K562 (cell line): Measurements from ENCODE around the gene DHDH. TPM values are rescaled to one million over a fixed set of nuclear protein-coding genes. Genes with fewer than 3 reads are reported as not detected.
A peak's percentile ranks its signal among the peaks of the same experiment; 100 is the strongest.

Source experiments
- ARHGAP35 ChIP-seq: fragments of 450-650 bp; IDR thresholded peaks from 2 replicates; pipeline ENCODE4 v1.6.1; 2018; ENCODE audit not compliant: partially characterized antibody
- CC2D1A ChIP-seq: fragments of 450-650 bp; IDR thresholded peaks from 2 replicates; pipeline ENCODE4 v1.6.1; 2017; ENCODE audit warnings: mild to moderate bottlenecking
- CEBPB ChIP-seq: fragments of 450-650 bp; IDR thresholded peaks from 2 replicates; pipeline ENCODE4 v1.6.1; 2016; ENCODE audit warnings: missing genetic modification characterization, missing compliant biosample characterization
- ETV5 ChIP-seq: sonication (generic); formaldehyde crosslinking; IDR thresholded peaks from 2 replicates; pipeline ENCODE4 v1.4.0; 2020; ENCODE audit warnings: low read depth, mild to moderate bottlenecking, missing genetic modification reagents
- GABPB1 ChIP-seq: sonication (generic); formaldehyde crosslinking; IDR thresholded peaks from 2 replicates; pipeline ENCODE4 v1.8.0; 2022; ENCODE audit warnings: mild to moderate bottlenecking, missing genetic modification reagents
- HCFC1 ChIP-seq: IDR thresholded peaks from 2 replicates; pipeline ENCODE4 v1.6.1; 2012; ENCODE audit warnings: low read depth, low read length, improper control_type of control experiment
- JUN ChIP-seq, 2 experiments: sonication (generic) in 1 of 2; formaldehyde crosslinking in 1 of 2; IDR thresholded peaks; 2 replicates each; pipeline versions ENCODE4 v1.6.1 to v1.8.0; 2012 to 2022; ENCODE audit warnings: borderline replicate concordance in 2 of 2, mild to moderate bottlenecking in 2 of 2, improper control_type of control experiment in 1 of 2, low read depth in 1 of 2, low read length in 1 of 2, missing genetic modification reagents in 1 of 2
- LEF1 ChIP-seq: fragments of 450-650 bp; IDR thresholded peaks from 2 replicates; pipeline ENCODE4 v1.6.1; 2016; ENCODE audit warnings: mild to moderate bottlenecking
- MAZ ChIP-seq, 2 experiments: fragments of 450-650 bp in 1 of 2; sonication (generic) in 1 of 2; formaldehyde crosslinking; IDR thresholded peaks in 1 of 2; conservative IDR thresholded peaks in 1 of 2; 2 replicates each; pipeline versions ENCODE4 v1.4.0 to v1.5.0; 2020; ENCODE audit warnings: mild to moderate bottlenecking in 1 of 2, missing genetic modification reagents in 1 of 2
- NFYB ChIP-seq: IDR thresholded peaks from 2 replicates; pipeline ENCODE4 v1.6.1; 2011; ENCODE audit warnings: mild to moderate bottlenecking, moderate library complexity; ENCODE audit not compliant: insufficient read length; ENCODE audit errors: extremely low read depth
- PHF21A ChIP-seq: fragments of 450-650 bp; IDR thresholded peaks from 2 replicates; pipeline ENCODE4 v1.6.1; 2017; ENCODE audit warnings: low read depth, borderline replicate concordance
- SIN3A ChIP-seq, 2 experiments: fragments of 150-350 bp in 1 of 2; IDR thresholded peaks; 2 replicates each; pipeline ENCODE4 v1.6.1; 2011 to 2016; ENCODE audit warnings: borderline replicate concordance in 2 of 2, low read depth in 2 of 2, low read length in 2 of 2, mild to moderate bottlenecking in 2 of 2, moderate library complexity in 2 of 2; ENCODE audit not compliant: control insufficient read depth in 1 of 2
- SIX5 ChIP-seq, 2 experiments: IDR thresholded peaks; 2 replicates each; pipeline ENCODE4 v1.6.1; 2011; ENCODE audit warnings: low read length in 2 of 2, borderline replicate concordance in 1 of 2, low read depth in 1 of 2, mild to moderate bottlenecking in 1 of 2, moderate library complexity in 1 of 2; ENCODE audit not compliant: insufficient read depth in 1 of 2
- SMAD4 ChIP-seq: fragments of 250-450 bp; sonication (Bioruptor Pico); conservative IDR thresholded peaks from 2 replicates; pipeline ENCODE4 v1.8.0; 2021; ENCODE audit warnings: inconsistent platforms, mild to moderate bottlenecking, moderate library complexity
- SRSF3 ChIP-seq: fragments of 200-400 bp; formaldehyde crosslinking; IDR thresholded peaks from 2 replicates; pipeline ENCODE4 v1.6.1; 2016; ENCODE audit warnings: mild to moderate bottlenecking, low read length, moderate library complexity; ENCODE audit not compliant: insufficient read depth
- TBL1XR1 ChIP-seq, 2 experiments: IDR thresholded peaks; 2 replicates each; pipeline ENCODE4 v1.6.1; 2012; ENCODE audit warnings: improper control_type of control experiment in 2 of 2, low read length in 2 of 2, mild to moderate bottlenecking in 1 of 2
- ZNF174 ChIP-seq: fragments of 250-450 bp; sonication (Bioruptor Pico); IDR thresholded peaks from 2 replicates; pipeline ENCODE4 v1.4.0; 2020; ENCODE audit warnings: mild to moderate bottlenecking
- ZNF717 ChIP-seq: fragments of 250-450 bp; sonication (Bioruptor Pico); IDR thresholded peaks from 2 replicates; pipeline ENCODE4 v1.5.0; 2021
- polyA plus RNA-seq, 8 experiments: library from polyadenylated mRNA; depleted of rRNA in 4 of 8; stranded (reverse) in 5 of 8; unstranded in 3 of 8; fragments of >200 nt; fragmentation: Nextera tagmentation in 2 of 8; fragmentation: Illumina TruSeq in 1 of 8; extraction: Ambion mirVana in 2 of 8; extraction: Trizol in 1 of 8; gene quantifications; 2 replicates each; pipeline versions ENCODE4 v1.2.1 to v1.2.3, GENCODE V29; 2011 to 2014; ENCODE audit warnings: inconsistent platforms in 1 of 8, missing spikeins in 1 of 8
- total RNA-seq, 7 experiments: library from RNA; depleted of rRNA in 6 of 7; stranded (reverse); fragments of >200 nt in 6 of 7; fragmentation: Illumina TruSeq in 2 of 7; extraction: Trizol in 2 of 7; gene quantifications; 2 replicates each; pipeline versions ENCODE4 v1.2.1 to v1.2.3, GENCODE V29; 2011 to 2021; ENCODE audit warnings: low replicate concordance in 1 of 7
- TF ChIP-seq, protein P1 (sequence below): fragments of 250-450 bp; sonication (Bioruptor Pico); IDR thresholded peaks from 2 replicates; pipeline ENCODE4 v1.4.0; 2020; ENCODE audit warnings: borderline replicate concordance
- TF ChIP-seq, protein P2 (sequence below), 2 experiments: fragments of 450-650 bp; IDR thresholded peaks; 2 replicates each; pipeline ENCODE4 v1.6.1; 2018; ENCODE audit warnings: mild to moderate bottlenecking in 2 of 2, low read depth in 1 of 2; ENCODE audit not compliant: partially characterized antibody in 2 of 2

DHDH gene
- total and polyA plus RNA-seq, 9 of the 15 experiments (the other 6 are each of a cell fraction or from before 2014, with no cell fraction given) = 0.37 to 1.9 (median 0.87) TPM

DNA sequence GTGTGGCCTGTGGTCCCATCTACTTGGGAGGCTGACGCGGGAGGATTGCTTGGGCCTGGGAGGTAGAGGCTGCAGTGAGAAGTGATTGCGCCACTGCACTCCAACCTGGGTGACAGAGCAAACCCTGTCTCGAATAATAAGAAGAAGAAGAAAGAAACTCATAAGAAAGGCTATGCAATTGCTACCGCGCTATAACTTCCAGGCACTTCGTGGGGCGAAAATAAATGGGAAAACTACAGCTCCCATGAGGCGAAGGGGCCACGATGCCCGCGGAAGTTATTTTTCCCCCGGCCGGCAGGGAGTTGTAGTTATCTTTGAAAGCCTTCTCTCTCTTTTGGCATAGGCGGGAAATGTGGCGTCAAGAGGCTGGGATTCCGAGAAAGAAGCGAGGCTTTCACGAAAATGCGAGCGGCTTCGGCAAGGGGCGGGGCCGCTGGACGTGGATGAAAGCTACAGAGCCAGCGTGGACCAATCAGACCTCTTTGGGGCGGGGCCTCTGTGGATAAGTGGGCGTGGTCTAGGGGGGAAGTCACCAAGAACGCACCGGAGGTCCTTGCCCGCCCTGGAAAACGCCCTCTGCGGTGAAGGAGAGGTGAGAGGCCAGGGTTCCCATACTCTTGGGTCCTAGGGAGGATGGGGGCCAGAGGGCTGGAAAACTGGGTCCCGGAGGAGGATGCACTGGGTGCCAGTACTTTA lies 33.6 kb upstream of the DHDH start, which contains the start of gene NUCB1 (continued):
- TF ChIP-seq, protein P1, sequence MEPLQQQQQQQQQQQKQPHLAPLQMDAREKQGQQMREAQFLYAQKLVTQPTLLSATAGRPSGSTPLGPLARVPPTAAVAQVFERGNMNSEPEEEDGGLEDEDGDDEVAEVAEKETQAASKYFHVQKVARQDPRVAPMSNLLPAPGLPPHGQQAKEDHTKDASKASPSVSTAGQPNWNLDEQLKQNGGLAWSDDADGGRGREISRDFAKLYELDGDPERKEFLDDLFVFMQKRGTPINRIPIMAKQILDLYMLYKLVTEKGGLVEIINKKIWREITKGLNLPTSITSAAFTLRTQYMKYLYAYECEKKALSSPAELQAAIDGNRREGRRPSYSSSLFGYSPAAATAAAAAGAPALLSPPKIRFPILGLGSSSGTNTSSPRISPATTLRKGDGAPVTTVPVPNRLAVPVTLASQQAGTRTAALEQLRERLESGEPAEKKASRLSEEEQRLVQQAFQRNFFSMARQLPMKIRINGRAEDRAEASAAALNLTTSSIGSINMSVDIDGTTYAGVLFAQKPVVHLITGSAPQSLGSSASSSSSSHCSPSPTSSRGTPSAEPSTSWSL (CRISPR knock-in tag) = no peak
- TF ChIP-seq SIX5 (IDR thresholded peaks at IDR 0.05; ENCODE audit: borderline replicate concordance in 1 of 2, insufficient read depth in 1 of 2, low read depth in 1 of 2, low read length in 2 of 2) (peak; percentile 80 to 84), MAZ (CRISPR knock-in tag; conservative IDR thresholded peaks at IDR 0.05 in 1 of 2, IDR thresholded peaks at IDR 0.05 in 1 of 2) (peak in 1 of 2 experiments; percentile 71; a peak in 2 of 4 replicates), JUN (IDR thresholded peaks at IDR 0.05; ENCODE audit: borderline replicate concordance, low read depth, low read length) (peak; percentile 38; the same call in 1 of the 2 replicates), JUN (CRISPR knock-in tag; IDR thresholded peaks at IDR 0.05; ENCODE audit: borderline replicate concordance) (no peak), ARHGAP35 (no peak), SRSF3 (no peak), SMAD4 (CRISPR knock-in tag) (0 out of 2 replicates have a peak, but pooled peaks have one; percentile 22), GABPB1 (peak; percentile 85), TBL1XR1 (IDR thresholded peaks at IDR 0.05; ENCODE audit: low read length in 2 of 2) (peak in 1 of 2 experiments; percentile 47; a peak in 1 of 4 replicates), PHF21A (no peak), ZNF174 (CRISPR knock-in tag) (no peak), LEF1 (no peak), SIN3A (IDR thresholded peaks at IDR 0.05; ENCODE audit: borderline replicate concordance in 2 of 2, control insufficient read depth in 1 of 2, low read depth in 2 of 2, low read length in 2 of 2) (peak in 1 of 2 experiments; percentile 54; a peak in 2 of 4 replicates), HCFC1 (peak; percentile 94), NFYB (peak; percentile 96), CEBPB (tag) (peak; percentile 89), CC2D1A (peak; percentile 100), ZNF717 (CRISPR knock-in tag) (no peak), ETV5 (CRISPR knock-in tag) (peak; percentile 60; the same call in 1 of the 2 replicates)
- TF ChIP-seq, protein P2, sequence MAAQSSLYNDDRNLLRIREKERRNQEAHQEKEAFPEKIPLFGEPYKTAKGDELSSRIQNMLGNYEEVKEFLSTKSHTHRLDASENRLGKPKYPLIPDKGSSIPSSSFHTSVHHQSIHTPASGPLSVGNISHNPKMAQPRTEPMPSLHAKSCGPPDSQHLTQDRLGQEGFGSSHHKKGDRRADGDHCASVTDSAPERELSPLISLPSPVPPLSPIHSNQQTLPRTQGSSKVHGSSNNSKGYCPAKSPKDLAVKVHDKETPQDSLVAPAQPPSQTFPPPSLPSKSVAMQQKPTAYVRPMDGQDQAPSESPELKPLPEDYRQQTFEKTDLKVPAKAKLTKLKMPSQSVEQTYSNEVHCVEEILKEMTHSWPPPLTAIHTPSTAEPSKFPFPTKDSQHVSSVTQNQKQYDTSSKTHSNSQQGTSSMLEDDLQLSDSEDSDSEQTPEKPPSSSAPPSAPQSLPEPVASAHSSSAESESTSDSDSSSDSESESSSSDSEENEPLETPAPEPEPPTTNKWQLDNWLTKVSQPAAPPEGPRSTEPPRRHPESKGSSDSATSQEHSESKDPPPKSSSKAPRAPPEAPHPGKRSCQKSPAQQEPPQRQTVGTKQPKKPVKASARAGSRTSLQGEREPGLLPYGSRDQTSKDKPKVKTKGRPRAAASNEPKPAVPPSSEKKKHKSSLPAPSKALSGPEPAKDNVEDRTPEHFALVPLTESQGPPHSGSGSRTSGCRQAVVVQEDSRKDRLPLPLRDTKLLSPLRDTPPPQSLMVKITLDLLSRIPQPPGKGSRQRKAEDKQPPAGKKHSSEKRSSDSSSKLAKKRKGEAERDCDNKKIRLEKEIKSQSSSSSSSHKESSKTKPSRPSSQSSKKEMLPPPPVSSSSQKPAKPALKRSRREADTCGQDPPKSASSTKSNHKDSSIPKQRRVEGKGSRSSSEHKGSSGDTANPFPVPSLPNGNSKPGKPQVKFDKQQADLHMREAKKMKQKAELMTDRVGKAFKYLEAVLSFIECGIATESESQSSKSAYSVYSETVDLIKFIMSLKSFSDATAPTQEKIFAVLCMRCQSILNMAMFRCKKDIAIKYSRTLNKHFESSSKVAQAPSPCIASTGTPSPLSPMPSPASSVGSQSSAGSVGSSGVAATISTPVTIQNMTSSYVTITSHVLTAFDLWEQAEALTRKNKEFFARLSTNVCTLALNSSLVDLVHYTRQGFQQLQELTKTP (IDR thresholded peaks at IDR 0.05; ENCODE audit: low read depth in 1 of 2, partially characterized antibody in 2 of 2) = peak; percentile 14 to 95
